HEK293 (cell line): Measurements from ENCODE around the gene TK2.
A peak's percentile ranks its signal among the peaks of the same experiment; 100 is the strongest.

Experiments used
- CTCF ChIA-PET: fragments of 350-600 bp; formaldehyde crosslinking; extraction: SDS; loops from one replicate; lab custom pipeline; 2021; ENCODE audit warnings: antibody characterized with exemption; lab: Yijun Ruan, JAX
- POLR2A ChIA-PET: fragments of 300-600 bp; formaldehyde crosslinking; extraction: SDS; loops from one replicate; lab custom pipeline; 2020; ENCODE audit warnings: antibody characterized with exemption, inconsistent platforms; lab: Yijun Ruan, JAX
- H3K27ac ChIP-seq: fragments of 200-500 bp; sonication (Bioruptor generic); 2 replicates; pipeline ENCODE4 v1.5.1; 2014; ENCODE audit warnings: low read depth, low read length, control low read depth, inconsistent platforms; ENCODE audit errors: extremely low read depth
- H3K36me3 ChIP-seq, 2 experiments: fragments of 200-500 bp in 1 of 2; sonication (Bioruptor generic) in 1 of 2; 1 replicate in 1 of 2; 2 replicates in 1 of 2; pipeline ENCODE4 v1.5.1; 2014 to 2017; ENCODE audit warnings: inconsistent platforms in 2 of 2, low read length in 2 of 2; ENCODE audit not compliant: control insufficient read depth in 2 of 2, insufficient read depth in 1 of 2
- H3K4me1 ChIP-seq: fragments of 200-500 bp; sonication (Bioruptor generic); 2 replicates; pipeline ENCODE4 v1.5.1; 2014; ENCODE audit warnings: mild to moderate bottlenecking, low read length, inconsistent platforms; ENCODE audit not compliant: control insufficient read depth, insufficient read depth
- H3K4me3 ChIP-seq: 2 replicates; pipeline ENCODE4 v1.5.1; 2011; ENCODE audit warnings: low read depth, mild to moderate bottlenecking, control low read depth, low read length, moderate library complexity
- H3K9me3 ChIP-seq: fragments of 200-500 bp; sonication (Bioruptor generic); 2 replicates; pipeline ENCODE4 v1.5.1; 2014; ENCODE audit warnings: low read depth, low read length, inconsistent platforms; ENCODE audit not compliant: control insufficient read depth, insufficient read depth
- KLF1 ChIP-seq: fragments of 450-650 bp; formaldehyde crosslinking; IDR thresholded peaks from 2 replicates; pipeline ENCODE4 v1.5.1; 2016; ENCODE audit warnings: missing biosample characterization, missing genetic modification characterization
- ZNF157 ChIP-seq: fragments of 450-650 bp; formaldehyde crosslinking; IDR thresholded peaks from 2 replicates; pipeline ENCODE4 v1.5.1; 2016; ENCODE audit warnings: missing biosample characterization, missing genetic modification characterization
- TF ChIP-seq, protein P1 (sequence below): fragments of 450-650 bp; formaldehyde crosslinking; IDR thresholded peaks from 2 replicates; pipeline ENCODE4 v1.5.1; 2016; ENCODE audit warnings: missing biosample characterization, missing genetic modification characterization
- TF ChIP-seq, protein P2 (sequence below): fragments of 450-650 bp; formaldehyde crosslinking; IDR thresholded peaks from 2 replicates; pipeline ENCODE4 v1.5.1; 2016; ENCODE audit warnings: missing biosample characterization, missing genetic modification characterization
- TF ChIP-seq, protein P3 (sequence below): fragments of 450-650 bp; formaldehyde crosslinking; IDR thresholded peaks from 2 replicates; pipeline ENCODE4 v1.5.1; 2016; ENCODE audit warnings: missing biosample characterization, missing genetic modification characterization
- TF ChIP-seq, protein P4 (sequence below): fragments of 450-650 bp; formaldehyde crosslinking; IDR thresholded peaks from 2 replicates; pipeline ENCODE4 v1.5.1; 2017; ENCODE audit warnings: missing biosample characterization, missing genetic modification characterization
- TF ChIP-seq, protein P5 (sequence below): fragments of 450-650 bp; formaldehyde crosslinking; IDR thresholded peaks from 2 replicates; pipeline ENCODE4 v1.5.1; 2016; ENCODE audit warnings: missing biosample characterization, missing genetic modification characterization
- TF ChIP-seq, protein P6 (sequence below): fragments of 450-650 bp; formaldehyde crosslinking; IDR thresholded peaks from 2 replicates; pipeline ENCODE4 v1.5.1; 2016; ENCODE audit warnings: missing biosample characterization, missing genetic modification characterization
- TF ChIP-seq, protein P7 (sequence below): fragments of 450-650 bp; formaldehyde crosslinking; IDR thresholded peaks from 2 replicates; pipeline ENCODE4 v1.5.1; 2016; ENCODE audit warnings: missing biosample characterization, missing genetic modification characterization
- TF ChIP-seq, protein P8 (sequence below): fragments of 450-650 bp; formaldehyde crosslinking; IDR thresholded peaks from 2 replicates; pipeline ENCODE4 v1.5.1; 2016; ENCODE audit warnings: missing biosample characterization, missing genetic modification characterization
- TF ChIP-seq, protein P9 (sequence below): fragments of 450-650 bp; formaldehyde crosslinking; conservative IDR thresholded peaks from 2 replicates; pipeline ENCODE4 v1.5.1; 2016; ENCODE audit warnings: low read depth, missing biosample characterization, missing genetic modification characterization

Gene TK2

DNA sequence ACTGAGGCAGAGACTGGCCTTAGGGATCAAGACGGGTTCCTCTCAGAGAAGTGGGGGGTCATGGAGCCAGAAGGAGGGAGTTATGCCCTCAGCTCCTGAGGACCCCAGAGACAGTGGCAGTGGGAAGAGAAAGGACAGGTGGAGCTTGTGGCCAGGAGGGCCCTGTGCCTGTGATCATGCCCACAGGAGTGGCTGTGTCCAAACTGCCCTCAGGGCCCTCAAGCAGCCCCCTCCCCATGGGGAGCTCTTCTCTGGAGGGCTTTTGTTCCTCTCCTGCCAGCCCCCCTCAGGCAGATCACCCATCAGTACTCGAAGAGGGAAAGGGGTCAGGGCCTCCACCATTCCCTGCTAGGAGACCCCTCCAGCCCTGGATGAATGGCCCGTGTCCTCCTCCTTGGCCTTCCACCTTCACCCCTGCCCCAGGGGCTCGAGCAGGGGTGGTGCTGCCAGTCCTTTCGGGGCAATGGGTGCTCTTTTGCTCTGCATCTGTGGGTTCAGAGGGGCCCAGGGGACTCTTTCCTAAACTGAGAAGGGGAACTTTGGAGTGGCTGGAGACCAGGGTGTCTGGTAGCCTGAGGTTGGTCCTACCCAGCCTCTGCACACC lies 70.2 kb downstream of the TK2 start (continued):
- TF ChIP-seq, protein P1, sequence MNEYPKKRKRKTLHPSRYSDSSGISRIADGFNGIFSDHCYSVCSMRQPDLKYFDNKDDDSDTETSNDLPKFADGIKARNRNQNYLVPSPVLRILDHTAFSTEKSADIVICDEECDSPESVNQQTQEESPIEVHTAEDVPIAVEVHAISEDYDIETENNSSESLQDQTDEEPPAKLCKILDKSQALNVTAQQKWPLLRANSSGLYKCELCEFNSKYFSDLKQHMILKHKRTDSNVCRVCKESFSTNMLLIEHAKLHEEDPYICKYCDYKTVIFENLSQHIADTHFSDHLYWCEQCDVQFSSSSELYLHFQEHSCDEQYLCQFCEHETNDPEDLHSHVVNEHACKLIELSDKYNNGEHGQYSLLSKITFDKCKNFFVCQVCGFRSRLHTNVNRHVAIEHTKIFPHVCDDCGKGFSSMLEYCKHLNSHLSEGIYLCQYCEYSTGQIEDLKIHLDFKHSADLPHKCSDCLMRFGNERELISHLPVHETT (tag by site-specific recombination), result no peak

DNA sequence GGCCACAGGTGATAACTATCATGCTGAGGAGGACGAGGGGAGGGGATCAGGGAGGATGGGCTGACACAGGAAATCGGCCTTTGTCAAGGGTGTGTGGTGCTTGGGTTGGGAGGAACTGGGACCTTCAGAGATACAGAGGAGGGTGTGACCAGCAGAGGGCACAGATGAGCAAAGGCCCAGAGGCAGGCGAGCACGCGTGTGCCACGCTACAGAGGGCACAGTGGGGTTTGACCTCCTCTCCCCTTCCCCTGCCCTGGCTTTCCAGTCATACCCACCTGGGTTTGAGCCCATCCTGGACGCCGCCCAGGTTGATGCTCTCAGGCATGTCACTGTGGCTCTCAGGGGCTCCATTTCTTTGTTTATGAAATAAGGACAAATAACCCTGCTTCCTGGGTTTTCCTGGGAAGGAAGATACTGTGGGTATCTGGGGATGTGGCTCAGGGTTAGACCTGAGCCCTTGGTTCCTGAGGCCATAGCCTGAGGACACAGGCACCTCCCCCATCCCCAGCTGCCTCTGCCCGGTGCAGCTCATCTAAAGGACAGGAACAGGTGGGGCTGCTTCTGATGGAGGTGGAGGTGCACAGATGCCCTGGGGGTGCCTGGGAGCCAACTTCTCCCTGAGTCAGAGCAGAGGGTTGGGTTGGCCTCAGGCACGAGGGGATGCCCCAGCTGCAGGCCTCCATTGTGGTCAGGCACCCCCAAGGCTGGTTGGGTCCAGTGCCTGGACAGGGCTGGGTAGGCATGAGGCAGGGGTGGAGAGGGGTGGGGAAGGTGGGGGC lies 71.0 kb downstream of the TK2 start:
- Histone ChIP-seq H3K4me1 (peaks cover 6% of the 10 kb centered on the region), H3K27ac (no peak overlapping the region), H3K36me3 (no peaks in the 10 kb centered on the region), H3K4me3 (no peak overlapping the region), H3K9me3 (no peaks in the 10 kb centered on the region)
- POLR2A ChIA-PET, result interaction anchor here (0.6 kb wide), 1 partner anchor 9 kb away, joined by 5 read pairs; no protein-coding TSS in a partner anchor
- CTCF ChIA-PET, result interaction anchor here (0.6 to 2.8 kb wide), 5 partner anchors 8 to 130 kb away, joined by 3 to 15 read pairs (median 5); no protein-coding TSS in a partner anchor
- TF ChIP-seq ZNF157 (tag by site-specific recombination) (no peak), KLF1 (tag by site-specific recombination) (peak; percentile 50; the same call in 1 of the 2 replicates)
- TF ChIP-seq, protein P2, sequence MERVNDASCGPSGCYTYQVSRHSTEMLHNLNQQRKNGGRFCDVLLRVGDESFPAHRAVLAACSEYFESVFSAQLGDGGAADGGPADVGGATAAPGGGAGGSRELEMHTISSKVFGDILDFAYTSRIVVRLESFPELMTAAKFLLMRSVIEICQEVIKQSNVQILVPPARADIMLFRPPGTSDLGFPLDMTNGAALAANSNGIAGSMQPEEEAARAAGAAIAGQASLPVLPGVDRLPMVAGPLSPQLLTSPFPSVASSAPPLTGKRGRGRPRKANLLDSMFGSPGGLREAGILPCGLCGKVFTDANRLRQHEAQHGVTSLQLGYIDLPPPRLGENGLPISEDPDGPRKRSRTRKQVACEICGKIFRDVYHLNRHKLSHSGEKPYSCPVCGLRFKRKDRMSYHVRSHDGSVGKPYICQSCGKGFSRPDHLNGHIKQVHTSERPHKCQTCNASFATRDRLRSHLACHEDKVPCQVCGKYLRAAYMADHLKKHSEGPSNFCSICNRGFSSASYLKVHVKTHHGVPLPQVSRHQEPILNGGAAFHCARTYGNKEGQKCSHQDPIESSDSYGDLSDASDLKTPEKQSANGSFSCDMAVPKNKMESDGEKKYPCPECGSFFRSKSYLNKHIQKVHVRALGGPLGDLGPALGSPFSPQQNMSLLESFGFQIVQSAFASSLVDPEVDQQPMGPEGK (tag by site-specific recombination), result peak; percentile 43; the same call in 1 of the 2 replicates
- TF ChIP-seq, protein P3, sequence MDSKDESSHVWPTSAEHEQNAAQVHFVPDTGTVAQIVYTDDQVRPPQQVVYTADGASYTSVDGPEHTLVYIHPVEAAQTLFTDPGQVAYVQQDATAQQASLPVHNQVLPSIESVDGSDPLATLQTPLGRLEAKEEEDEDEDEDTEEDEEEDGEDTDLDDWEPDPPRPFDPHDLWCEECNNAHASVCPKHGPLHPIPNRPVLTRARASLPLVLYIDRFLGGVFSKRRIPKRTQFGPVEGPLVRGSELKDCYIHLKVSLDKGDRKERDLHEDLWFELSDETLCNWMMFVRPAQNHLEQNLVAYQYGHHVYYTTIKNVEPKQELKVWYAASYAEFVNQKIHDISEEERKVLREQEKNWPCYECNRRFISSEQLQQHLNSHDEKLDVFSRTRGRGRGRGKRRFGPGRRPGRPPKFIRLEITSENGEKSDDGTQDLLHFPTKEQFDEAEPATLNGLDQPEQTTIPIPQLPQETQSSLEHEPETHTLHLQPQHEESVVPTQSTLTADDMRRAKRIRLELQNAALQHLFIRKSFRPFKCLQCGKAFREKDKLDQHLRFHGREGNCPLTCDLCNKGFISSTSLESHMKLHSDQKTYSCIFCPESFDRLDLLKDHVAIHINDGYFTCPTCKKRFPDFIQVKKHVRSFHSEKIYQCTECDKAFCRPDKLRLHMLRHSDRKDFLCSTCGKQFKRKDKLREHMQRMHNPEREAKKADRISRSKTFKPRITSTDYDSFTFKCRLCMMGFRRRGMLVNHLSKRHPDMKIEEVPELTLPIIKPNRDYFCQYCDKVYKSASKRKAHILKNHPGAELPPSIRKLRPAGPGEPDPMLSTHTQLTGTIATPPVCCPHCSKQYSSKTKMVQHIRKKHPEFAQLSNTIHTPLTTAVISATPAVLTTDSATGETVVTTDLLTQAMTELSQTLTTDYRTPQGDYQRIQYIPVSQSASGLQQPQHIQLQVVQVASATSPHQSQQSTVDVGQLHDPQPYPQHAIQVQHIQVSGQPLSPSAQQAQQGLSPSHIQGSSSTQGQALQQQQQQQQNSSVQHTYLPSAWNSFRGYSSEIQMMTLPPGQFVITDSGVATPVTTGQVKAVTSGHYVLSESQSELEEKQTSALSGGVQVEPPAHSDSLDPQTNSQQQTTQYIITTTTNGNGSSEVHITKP (tag by site-specific recombination), result no peak
- TF ChIP-seq, protein P4, sequence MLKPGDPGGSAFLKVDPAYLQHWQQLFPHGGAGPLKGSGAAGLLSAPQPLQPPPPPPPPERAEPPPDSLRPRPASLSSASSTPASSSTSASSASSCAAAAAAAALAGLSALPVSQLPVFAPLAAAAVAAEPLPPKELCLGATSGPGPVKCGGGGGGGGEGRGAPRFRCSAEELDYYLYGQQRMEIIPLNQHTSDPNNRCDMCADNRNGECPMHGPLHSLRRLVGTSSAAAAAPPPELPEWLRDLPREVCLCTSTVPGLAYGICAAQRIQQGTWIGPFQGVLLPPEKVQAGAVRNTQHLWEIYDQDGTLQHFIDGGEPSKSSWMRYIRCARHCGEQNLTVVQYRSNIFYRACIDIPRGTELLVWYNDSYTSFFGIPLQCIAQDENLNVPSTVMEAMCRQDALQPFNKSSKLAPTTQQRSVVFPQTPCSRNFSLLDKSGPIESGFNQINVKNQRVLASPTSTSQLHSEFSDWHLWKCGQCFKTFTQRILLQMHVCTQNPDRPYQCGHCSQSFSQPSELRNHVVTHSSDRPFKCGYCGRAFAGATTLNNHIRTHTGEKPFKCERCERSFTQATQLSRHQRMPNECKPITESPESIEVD (tag by site-specific recombination), result no peak
- TF ChIP-seq, protein P5, sequence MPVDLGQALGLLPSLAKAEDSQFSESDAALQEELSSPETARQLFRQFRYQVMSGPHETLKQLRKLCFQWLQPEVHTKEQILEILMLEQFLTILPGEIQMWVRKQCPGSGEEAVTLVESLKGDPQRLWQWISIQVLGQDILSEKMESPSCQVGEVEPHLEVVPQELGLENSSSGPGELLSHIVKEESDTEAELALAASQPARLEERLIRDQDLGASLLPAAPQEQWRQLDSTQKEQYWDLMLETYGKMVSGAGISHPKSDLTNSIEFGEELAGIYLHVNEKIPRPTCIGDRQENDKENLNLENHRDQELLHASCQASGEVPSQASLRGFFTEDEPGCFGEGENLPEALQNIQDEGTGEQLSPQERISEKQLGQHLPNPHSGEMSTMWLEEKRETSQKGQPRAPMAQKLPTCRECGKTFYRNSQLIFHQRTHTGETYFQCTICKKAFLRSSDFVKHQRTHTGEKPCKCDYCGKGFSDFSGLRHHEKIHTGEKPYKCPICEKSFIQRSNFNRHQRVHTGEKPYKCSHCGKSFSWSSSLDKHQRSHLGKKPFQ (tag by site-specific recombination), result no peak
- TF ChIP-seq, protein P6, sequence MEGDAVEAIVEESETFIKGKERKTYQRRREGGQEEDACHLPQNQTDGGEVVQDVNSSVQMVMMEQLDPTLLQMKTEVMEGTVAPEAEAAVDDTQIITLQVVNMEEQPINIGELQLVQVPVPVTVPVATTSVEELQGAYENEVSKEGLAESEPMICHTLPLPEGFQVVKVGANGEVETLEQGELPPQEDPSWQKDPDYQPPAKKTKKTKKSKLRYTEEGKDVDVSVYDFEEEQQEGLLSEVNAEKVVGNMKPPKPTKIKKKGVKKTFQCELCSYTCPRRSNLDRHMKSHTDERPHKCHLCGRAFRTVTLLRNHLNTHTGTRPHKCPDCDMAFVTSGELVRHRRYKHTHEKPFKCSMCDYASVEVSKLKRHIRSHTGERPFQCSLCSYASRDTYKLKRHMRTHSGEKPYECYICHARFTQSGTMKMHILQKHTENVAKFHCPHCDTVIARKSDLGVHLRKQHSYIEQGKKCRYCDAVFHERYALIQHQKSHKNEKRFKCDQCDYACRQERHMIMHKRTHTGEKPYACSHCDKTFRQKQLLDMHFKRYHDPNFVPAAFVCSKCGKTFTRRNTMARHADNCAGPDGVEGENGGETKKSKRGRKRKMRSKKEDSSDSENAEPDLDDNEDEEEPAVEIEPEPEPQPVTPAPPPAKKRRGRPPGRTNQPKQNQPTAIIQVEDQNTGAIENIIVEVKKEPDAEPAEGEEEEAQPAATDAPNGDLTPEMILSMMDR (tag by site-specific recombination), result peak; percentile 84
- TF ChIP-seq, protein P7, sequence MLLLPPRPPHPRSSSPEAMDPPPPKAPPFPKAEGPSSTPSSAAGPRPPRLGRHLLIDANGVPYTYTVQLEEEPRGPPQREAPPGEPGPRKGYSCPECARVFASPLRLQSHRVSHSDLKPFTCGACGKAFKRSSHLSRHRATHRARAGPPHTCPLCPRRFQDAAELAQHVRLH (tag by site-specific recombination), result 0 out of 2 replicates have a peak, but pooled peaks have one; percentile 41
- TF ChIP-seq, protein P8, sequence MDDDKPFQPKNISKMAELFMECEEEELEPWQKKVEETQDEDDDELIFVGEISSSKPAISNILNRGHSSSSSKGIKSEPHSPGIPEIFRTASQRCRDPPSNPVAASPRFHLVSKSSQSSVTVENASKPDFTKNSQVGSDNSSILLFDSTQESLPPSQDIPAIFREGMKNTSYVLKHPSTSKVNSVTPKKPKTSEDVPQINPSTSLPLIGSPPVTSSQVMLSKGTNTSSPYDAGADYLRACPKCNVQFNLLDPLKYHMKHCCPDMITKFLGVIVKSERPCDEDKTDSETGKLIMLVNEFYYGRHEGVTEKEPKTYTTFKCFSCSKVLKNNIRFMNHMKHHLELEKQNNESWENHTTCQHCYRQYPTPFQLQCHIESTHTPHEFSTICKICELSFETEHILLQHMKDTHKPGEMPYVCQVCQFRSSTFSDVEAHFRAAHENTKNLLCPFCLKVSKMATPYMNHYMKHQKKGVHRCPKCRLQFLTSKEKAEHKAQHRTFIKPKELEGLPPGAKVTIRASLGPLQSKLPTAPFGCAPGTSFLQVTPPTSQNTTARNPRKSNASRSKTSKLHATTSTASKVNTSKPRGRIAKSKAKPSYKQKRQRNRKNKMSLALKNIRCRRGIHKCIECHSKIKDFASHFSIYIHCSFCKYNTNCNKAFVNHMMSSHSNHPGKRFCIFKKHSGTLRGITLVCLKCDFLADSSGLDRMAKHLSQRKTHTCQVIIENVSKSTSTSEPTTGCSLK (tag by site-specific recombination), result no peak
- TF ChIP-seq, protein P9, sequence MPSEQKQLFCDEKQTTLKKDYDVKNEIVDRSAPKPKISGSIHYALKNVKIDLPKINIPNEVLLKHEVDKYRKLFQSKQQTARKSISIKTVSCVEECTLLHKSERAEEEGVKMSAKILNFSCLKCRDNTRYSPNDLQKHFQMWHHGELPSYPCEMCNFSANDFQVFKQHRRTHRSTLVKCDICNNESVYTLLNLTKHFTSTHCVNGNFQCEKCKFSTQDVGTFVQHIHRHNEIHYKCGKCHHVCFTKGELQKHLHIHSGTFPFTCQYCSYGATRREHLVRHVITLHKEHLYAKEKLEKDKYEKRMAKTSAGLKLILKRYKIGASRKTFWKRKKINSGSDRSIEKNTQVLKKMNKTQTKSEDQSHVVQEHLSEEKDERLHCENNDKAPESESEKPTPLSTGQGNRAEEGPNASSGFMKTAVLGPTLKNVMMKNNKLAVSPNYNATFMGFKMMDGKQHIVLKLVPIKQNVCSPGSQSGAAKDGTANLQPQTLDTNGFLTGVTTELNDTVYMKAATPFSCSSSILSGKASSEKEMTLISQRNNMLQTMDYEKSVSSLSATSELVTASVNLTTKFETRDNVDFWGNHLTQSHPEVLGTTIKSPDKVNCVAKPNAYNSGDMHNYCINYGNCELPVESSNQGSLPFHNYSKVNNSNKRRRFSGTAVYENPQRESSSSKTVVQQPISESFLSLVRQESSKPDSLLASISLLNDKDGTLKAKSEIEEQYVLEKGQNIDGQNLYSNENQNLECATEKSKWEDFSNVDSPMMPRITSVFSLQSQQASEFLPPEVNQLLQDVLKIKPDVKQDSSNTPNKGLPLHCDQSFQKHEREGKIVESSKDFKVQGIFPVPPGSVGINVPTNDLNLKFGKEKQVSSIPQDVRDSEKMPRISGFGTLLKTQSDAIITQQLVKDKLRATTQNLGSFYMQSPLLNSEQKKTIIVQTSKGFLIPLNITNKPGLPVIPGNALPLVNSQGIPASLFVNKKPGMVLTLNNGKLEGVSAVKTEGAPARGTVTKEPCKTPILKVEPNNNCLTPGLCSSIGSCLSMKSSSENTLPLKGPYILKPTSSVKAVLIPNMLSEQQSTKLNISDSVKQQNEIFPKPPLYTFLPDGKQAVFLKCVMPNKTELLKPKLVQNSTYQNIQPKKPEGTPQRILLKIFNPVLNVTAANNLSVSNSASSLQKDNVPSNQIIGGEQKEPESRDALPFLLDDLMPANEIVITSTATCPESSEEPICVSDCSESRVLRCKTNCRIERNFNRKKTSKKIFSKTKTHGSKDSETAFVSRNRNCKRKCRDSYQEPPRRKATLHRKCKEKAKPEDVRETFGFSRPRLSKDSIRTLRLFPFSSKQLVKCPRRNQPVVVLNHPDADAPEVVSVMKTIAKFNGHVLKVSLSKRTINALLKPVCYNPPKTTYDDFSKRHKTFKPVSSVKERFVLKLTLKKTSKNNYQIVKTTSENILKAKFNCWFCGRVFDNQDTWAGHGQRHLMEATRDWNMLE (tag by site-specific recombination), result no peak
